PC-9 (cell line): ENCODE results near the gene ASB10.

Experiments used
- EZH2 ChIP-seq: fragments of 200-600 bp; sonication (generic); IDR thresholded peaks from 2 replicates; pipeline ENCODE4 v1.8.0; 2017; ENCODE audit warnings: antibody characterized with exemption, low read depth
- TF ChIP-seq, protein P1 (sequence below): fragments of 200-600 bp; sonication (generic); conservative IDR thresholded peaks from 2 replicates; pipeline ENCODE4 v1.6.1; 2017; ENCODE audit warnings: mixed run types, antibody characterized with exemption, mild to moderate bottlenecking, moderate library complexity

DNA sequence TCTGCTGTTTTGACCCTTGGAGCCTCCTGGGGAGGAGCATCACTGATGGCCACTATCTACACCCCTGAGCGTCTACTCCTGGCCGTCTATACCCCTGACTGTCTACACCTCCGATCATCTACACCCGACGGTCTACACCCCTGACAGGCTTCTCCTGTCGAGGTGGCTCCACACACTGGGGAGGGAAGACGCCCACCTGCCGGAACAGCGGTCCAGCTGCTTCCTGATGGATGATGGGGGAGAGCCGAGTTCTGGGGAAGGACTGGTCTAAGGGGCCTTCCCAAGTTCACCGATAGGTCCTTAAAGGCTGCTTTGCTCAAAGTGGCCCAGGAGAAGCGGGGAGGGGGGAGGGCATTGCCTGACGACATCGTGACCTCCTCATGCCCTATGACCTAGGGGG, 58.9 kb downstream of the ASB10 start:
- TF ChIP-seq, protein P1, sequence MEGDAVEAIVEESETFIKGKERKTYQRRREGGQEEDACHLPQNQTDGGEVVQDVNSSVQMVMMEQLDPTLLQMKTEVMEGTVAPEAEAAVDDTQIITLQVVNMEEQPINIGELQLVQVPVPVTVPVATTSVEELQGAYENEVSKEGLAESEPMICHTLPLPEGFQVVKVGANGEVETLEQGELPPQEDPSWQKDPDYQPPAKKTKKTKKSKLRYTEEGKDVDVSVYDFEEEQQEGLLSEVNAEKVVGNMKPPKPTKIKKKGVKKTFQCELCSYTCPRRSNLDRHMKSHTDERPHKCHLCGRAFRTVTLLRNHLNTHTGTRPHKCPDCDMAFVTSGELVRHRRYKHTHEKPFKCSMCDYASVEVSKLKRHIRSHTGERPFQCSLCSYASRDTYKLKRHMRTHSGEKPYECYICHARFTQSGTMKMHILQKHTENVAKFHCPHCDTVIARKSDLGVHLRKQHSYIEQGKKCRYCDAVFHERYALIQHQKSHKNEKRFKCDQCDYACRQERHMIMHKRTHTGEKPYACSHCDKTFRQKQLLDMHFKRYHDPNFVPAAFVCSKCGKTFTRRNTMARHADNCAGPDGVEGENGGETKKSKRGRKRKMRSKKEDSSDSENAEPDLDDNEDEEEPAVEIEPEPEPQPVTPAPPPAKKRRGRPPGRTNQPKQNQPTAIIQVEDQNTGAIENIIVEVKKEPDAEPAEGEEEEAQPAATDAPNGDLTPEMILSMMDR, result no peak
- TF ChIP-seq EZH2, result no peak
